Measurements from ENCODE around the gene TET2. TPM values are rescaled to one million over a fixed set of nuclear protein-coding genes. Genes with fewer than 3 reads are reported as not detected.
A peak's percentile ranks its signal among the peaks of the same experiment; 100 is the strongest.

Gene TET2
- polyA plus RNA-seq, 3 donors = 22.6 to 47.1 (median 42.5) TPM

DNA sequence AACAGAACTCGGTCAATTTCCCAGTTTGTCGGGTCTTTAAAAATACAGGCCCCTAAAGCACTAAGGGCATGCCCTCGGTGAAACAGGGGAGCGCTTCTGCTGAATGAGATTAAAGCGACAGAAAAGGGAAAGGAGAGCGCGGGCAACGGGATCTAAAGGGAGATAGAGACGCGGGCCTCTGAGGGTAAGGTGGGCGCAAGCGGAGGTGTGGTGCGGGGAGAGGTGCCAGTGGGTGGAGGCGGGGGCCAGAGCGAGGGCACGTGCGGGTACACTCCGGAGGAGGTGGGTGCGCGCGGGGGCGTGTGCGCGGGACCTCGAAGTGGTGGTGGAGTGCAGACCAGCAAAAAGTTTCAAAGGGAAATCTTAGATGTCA lies 787 bp upstream of the TET2 start:
- H3K4me3 Mint-ChIP-seq = peak overlapping the region; percentile 91 to 93
- peak overlapping the region; percentile 99 to 100 (median 100) for H3K27ac Mint-ChIP-seq
- Histone ChIP-seq H3K4me2 (replicated peaks; ENCODE audit: extremely low read depth, low read length, poor library complexity, severe bottlenecking) (peak overlapping the region; percentile 96), H3K79me2 (ENCODE audit: insufficient read depth, low read length) (peaks cover 77% of the 10 kb centered on the region), H3K9ac (ENCODE audit: insufficient read depth, low read length, poor library complexity, severe bottlenecking) (peak overlapping the region; percentile 100), H3K4me1 (ENCODE audit: control insufficient read depth in 1 of 2, insufficient read depth in 2 of 2, low read length in 2 of 2) (peaks cover 35 to 44% of the 10 kb centered on the region in 2 donors), H4K20me1 (ENCODE audit: insufficient read depth, low read length) (peaks cover 26% of the 10 kb centered on the region), H3K27me3 (ENCODE audit: control insufficient read depth in 2 of 2, insufficient read depth in 2 of 2, low read length in 2 of 2) (no peaks in the 10 kb centered on the region), H3K27ac (ENCODE audit: low read depth in 1 of 2, low read length in 2 of 2) (peak overlapping the region; percentile 99 to 100), H3K4me3 (replicated peaks in 1 of 3; ENCODE audit: low read depth in 2 of 3, low read length in 3 of 3) (peak overlapping the region; percentile 99 to 100 (median 99)), H2AFZ (ENCODE audit: insufficient read depth, low read depth, low read length, poor library complexity, severe bottlenecking) (no peak overlapping the region), H3K9me3 (replicated peaks in 1 of 2; ENCODE audit: control insufficient read depth in 1 of 2, insufficient read depth in 1 of 2, low read length in 2 of 2) (no peaks in the 10 kb centered on the region), H3K36me3 (replicated peaks in 1 of 2; ENCODE audit: control insufficient read depth in 1 of 2, insufficient read depth in 2 of 2, low read length in 2 of 2) (no peaks in the 10 kb centered on the region)
- H3K27me3 Mint-ChIP-seq (ENCODE audit: low read depth in 3 of 3) = peaks cover 0 to 2% (median 0%) of the 10 kb centered on the region in 3 donors
- peak in 1 of 3 donors; percentile 48 for DNase-seq
- peaks cover 51% of the 10 kb centered on the region for H3K4me1 Mint-ChIP-seq
- 0% methylated on average over 21 of the region's 25 CpGs for WGBS (ENCODE audit: insufficient coverage)
- intact Hi-C loops (cut with micrococcal nuclease) = loop anchor here (5.0 to 10.0 kb wide), 5 partner anchors 36 to 329 kb away; partner anchors contain the start of gene PPA2 (in 1 of the 2)
- TF ChIP-seq, protein P1, sequence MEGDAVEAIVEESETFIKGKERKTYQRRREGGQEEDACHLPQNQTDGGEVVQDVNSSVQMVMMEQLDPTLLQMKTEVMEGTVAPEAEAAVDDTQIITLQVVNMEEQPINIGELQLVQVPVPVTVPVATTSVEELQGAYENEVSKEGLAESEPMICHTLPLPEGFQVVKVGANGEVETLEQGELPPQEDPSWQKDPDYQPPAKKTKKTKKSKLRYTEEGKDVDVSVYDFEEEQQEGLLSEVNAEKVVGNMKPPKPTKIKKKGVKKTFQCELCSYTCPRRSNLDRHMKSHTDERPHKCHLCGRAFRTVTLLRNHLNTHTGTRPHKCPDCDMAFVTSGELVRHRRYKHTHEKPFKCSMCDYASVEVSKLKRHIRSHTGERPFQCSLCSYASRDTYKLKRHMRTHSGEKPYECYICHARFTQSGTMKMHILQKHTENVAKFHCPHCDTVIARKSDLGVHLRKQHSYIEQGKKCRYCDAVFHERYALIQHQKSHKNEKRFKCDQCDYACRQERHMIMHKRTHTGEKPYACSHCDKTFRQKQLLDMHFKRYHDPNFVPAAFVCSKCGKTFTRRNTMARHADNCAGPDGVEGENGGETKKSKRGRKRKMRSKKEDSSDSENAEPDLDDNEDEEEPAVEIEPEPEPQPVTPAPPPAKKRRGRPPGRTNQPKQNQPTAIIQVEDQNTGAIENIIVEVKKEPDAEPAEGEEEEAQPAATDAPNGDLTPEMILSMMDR (IDR thresholded peaks at IDR 0.05) = no peak
- H3K36me3 Mint-ChIP-seq = peaks cover 7 to 18% of the 10 kb centered on the region in 2 donors
- peaks cover 0 to 7% (median 0%) of the 10 kb centered on the region in 7 donors for H3K9me3 Mint-ChIP-seq

DNA sequence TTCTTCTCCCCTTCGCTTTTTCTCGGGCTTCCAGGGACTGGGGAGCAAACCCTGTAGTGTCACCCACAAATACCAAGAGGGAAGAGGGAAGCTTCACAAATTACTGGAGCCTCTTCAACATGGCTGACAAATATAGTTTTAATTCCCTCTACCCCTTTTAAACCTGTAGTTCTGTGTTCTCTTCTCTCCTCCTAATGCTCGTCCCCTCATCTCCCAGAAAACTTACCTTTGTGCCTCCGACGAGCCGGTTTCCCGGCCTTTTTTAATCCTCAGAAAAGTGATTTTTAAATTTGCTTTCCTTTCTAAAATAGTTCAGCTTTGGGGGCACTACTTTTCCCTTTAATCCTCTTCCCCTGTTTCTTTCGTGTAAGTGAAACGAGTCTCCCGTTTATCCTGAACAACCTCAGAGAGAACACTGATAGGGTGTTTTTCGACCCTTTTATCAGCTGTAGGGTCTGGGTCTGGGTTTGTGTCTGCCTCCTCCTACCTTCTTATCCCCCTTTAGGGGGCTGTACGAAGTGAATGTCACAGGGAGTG lies 408 bp downstream of the TET2 start:
- H3K4me3 Mint-ChIP-seq = peak overlapping the region; percentile 96 to 99
- Histone ChIP-seq H3K27ac (ENCODE audit: low read depth in 1 of 2, low read length in 2 of 2) (peak overlapping the region; percentile 99 to 100), H2AFZ (ENCODE audit: insufficient read depth, low read depth, low read length, poor library complexity, severe bottlenecking) (peak overlapping the region; percentile 70), H3K27me3 (ENCODE audit: control insufficient read depth in 2 of 2, insufficient read depth in 2 of 2, low read length in 2 of 2) (no peaks in the 10 kb centered on the region), H3K4me2 (replicated peaks; ENCODE audit: extremely low read depth, low read length, poor library complexity, severe bottlenecking) (peak overlapping the region; percentile 96), H3K4me3 (replicated peaks in 1 of 3; ENCODE audit: low read depth in 2 of 3, low read length in 3 of 3) (peak overlapping the region; percentile 99 to 100 (median 99)), H3K36me3 (replicated peaks in 1 of 2; ENCODE audit: control insufficient read depth in 1 of 2, insufficient read depth in 2 of 2, low read length in 2 of 2) (no peaks in the 10 kb centered on the region), H4K20me1 (ENCODE audit: insufficient read depth, low read length) (peaks cover 38% of the 10 kb centered on the region), H3K79me2 (ENCODE audit: insufficient read depth, low read length) (peaks cover 79% of the 10 kb centered on the region), H3K4me1 (ENCODE audit: control insufficient read depth in 1 of 2, insufficient read depth in 2 of 2, low read length in 2 of 2) (peaks cover 42 to 52% of the 10 kb centered on the region in 2 donors), H3K9ac (ENCODE audit: insufficient read depth, low read length, poor library complexity, severe bottlenecking) (peak overlapping the region; percentile 100), H3K9me3 (replicated peaks in 1 of 2; ENCODE audit: control insufficient read depth in 1 of 2, insufficient read depth in 1 of 2, low read length in 2 of 2) (no peaks in the 10 kb centered on the region)
- 0% methylated on average over 7 of the region's 12 CpGs for whole genome bisulfite sequencing (ENCODE audit: insufficient coverage)
- TF ChIP-seq, protein P1 (IDR thresholded peaks at IDR 0.05) = no peak
- peaks cover 0 to 7% (median 0%) of the 10 kb centered on the region in 7 donors for H3K9me3 Mint-ChIP-seq
- intact Hi-C loops (cut with micrococcal nuclease) = loop anchor here (5.0 to 10.0 kb wide), 5 partner anchors 35 to 328 kb away; partner anchors contain the start of gene PPA2 (in 1 of the 2)
- peaks cover 7 to 18% of the 10 kb centered on the region in 2 donors for H3K36me3 Mint-ChIP-seq
- H3K4me1 Mint-ChIP-seq = peaks cover 50% of the 10 kb centered on the region
- H3K27me3 Mint-ChIP-seq (ENCODE audit: low read depth in 3 of 3) = peaks cover 0 to 2% (median 0%) of the 10 kb centered on the region in 3 donors
- DNase-seq = no peak
- peak overlapping the region; percentile 98 to 100 (median 100) for H3K27ac Mint-ChIP-seq

All from CD14-positive monocyte (primary cell).